Fibroblast of the aortic adventitia (primary cell): ENCODE measurements around the gene DTX3. TPM values are rescaled to one million over a fixed set of nuclear protein-coding genes. Genes with fewer than 3 reads are reported as not detected.
A peak's percentile ranks its signal among the peaks of the same experiment; 100 is the strongest.

ENCODE experiments used
- DNase-seq: peaks from one replicate; pipeline ENCODE4 v3.0.0-alpha.2; 2010; ENCODE audit warnings: low read depth
- H3K4me3 ChIP-seq: 2 replicates; pipeline ENCODE4 v1.5.1; 2011; ENCODE audit warnings: low read depth, mild to moderate bottlenecking, control low read depth, low read length, moderate library complexity
- CTCF ChIP-seq: IDR thresholded peaks from 2 replicates; pipeline ENCODE4 v1.5.1; 2011; ENCODE audit warnings: mild to moderate bottlenecking, low read length, control low read depth, inconsistent platforms; ENCODE audit not compliant: insufficient read depth
- total RNA-seq: library from RNA; depleted of rRNA; stranded (reverse); fragments of >200 nt; gene quantifications from 2 replicates; pipeline ENCODE4 v1.2.3, GENCODE V29; 2012; ENCODE audit warnings: low replicate concordance

DTX3 gene
- total RNA-seq, 1 donor = 16.9 TPM

GRCh38 chr12:57590479-57590863, 14.2 kb upstream of the DTX3 start:
- H3K4me3 ChIP-seq = peak overlapping the region; percentile 82
- DNase-seq = no peak
- TF ChIP-seq CTCF = no peak

GRCh38 chr12:57590864-57591781, 13.5 kb upstream of the DTX3 start, which contains the start of gene PIP4K2C:
Gene PIP4K2C, plus strand, starts transcription at chr12:57591192. Its CDS starts 98 bp downstream, at chr12:57591290.
- peak within 1 kb of the TSS; percentile 82 for H3K4me3 ChIP-seq
- DNase-seq = peak; percentile 34
- TF ChIP-seq CTCF = no peak

GRCh38 chr12:57591782-57592325, 12.8 kb upstream of the DTX3 start:
- TF ChIP-seq CTCF = no peak
- no peak for DNase-seq
- H3K4me3 ChIP-seq = peak overlapping the region; percentile 82

GRCh38 chr12:57592551-57593165, 12.0 kb upstream of the DTX3 start:
- H3K4me3 ChIP-seq = no peak overlapping the region
- DNase-seq = no peak
- TF ChIP-seq CTCF = no peak

- no peak overlapping the region for H3K4me3 ChIP-seq
- no peak for TF ChIP-seq CTCF
- DNase-seq = no peak
Measured at GRCh38 chr12:57593187-57593586, 11.4 kb upstream of the DTX3 start.

- no peak overlapping the region for H3K4me3 ChIP-seq
- no peak for TF ChIP-seq CTCF
- DNase-seq = no peak
Measured at GRCh38 chr12:57600395-57600794, 4.2 kb upstream of the DTX3 start.
